ENCODE results near the gene APEX2. TPM values are rescaled to one million over a fixed set of nuclear protein-coding genes. Genes with fewer than 3 reads are reported as not detected.

The APEX2 gene
- total and polyA plus RNA-seq, 2 of the 4 experiments (the other 2 are of a cell fraction) = 3.4 to 16.5 TPM

GRCh38 chrX:54950730-54951375, 49.3 kb upstream of the APEX2 start:
- no CpG with 5 or more reads among the region's 8 CpGs for WGBS, 2 experiments (ENCODE audit: extremely low coverage in 2 of 2, insufficient read length in 1 of 2)
- Histone ChIP-seq H3K36me3 (ENCODE audit: control insufficient read depth, insufficient read depth, low read length) (no peaks in the 10 kb centered on the region), H3K79me1 (ENCODE audit: low read depth in 1 of 2, low read length in 2 of 2) (no peaks in the 10 kb centered on the region), H3K18ac (ENCODE audit: low read depth, low read length) (no peak overlapping the region), H2BK5ac (ENCODE audit: low read depth, low read length, poor library complexity, severe bottlenecking) (no peak overlapping the region), H2AK5ac (ENCODE audit: low read depth, low read length) (no peak overlapping the region), H4K5ac (ENCODE audit: low read depth, low read length) (no peak overlapping the region), H3K4me1 (ENCODE audit: control insufficient read depth, insufficient read depth, low read length) (no peaks in the 10 kb centered on the region), H3K4ac (ENCODE audit: low read depth, low read length) (no peak overlapping the region), H3K27ac (ENCODE audit: insufficient read depth, low read length) (no peak overlapping the region), H4K91ac (ENCODE audit: insufficient read depth, low read depth, low read length) (no peak overlapping the region), H3K4me3 (ENCODE audit: insufficient read depth, low read depth, low read length) (no peak overlapping the region), H4K8ac (ENCODE audit: low read depth in 2 of 2, low read length in 2 of 2) (no peak overlapping the region), H3K56ac (ENCODE audit: extremely low read depth, insufficient read depth, low read length) (no peak overlapping the region), H2BK20ac (ENCODE audit: low read depth, low read length) (no peak overlapping the region), H2BK120ac (ENCODE audit: low read depth, low read length) (no peak overlapping the region), H3K27me3 (ENCODE audit: control insufficient read depth, insufficient read depth, low read length) (peaks cover 2% of the 10 kb centered on the region; the same call in 1 of the 2 replicates), H4K20me1 (ENCODE audit: insufficient read depth, low read length) (no peaks in the 10 kb centered on the region), H3K23ac (ENCODE audit: low read depth, low read length) (no peak overlapping the region), H3K9ac (ENCODE audit: low read depth, low read length) (no peak overlapping the region), H3K9me3 (ENCODE audit: control insufficient read depth, insufficient read depth, low read length) (no peaks in the 10 kb centered on the region), H2AK9ac (replicated peaks; ENCODE audit: low read depth, low read length, poor library complexity) (no peak overlapping the region), H3K14ac (replicated peaks; ENCODE audit: low read depth, low read length) (no peak overlapping the region), H2BK15ac (ENCODE audit: low read depth, low read length) (no peak overlapping the region), H2AFZ (replicated peaks; ENCODE audit: low read length, poor library complexity) (no peak overlapping the region), H3K4me2 (ENCODE audit: low read depth, low read length) (no peak overlapping the region), H3K9me1 (ENCODE audit: insufficient read depth, low read length) (no peaks in the 10 kb centered on the region)
- no peak for ATAC-seq (ENCODE audit: low read depth)
- intact Hi-C loops (cut with micrococcal nuclease) = no loop called here
- POLR2A ChIA-PET (ENCODE audit: unreplicated experiment) = no interaction called here
- dilution Hi-C loops (cut with HindIII; ENCODE audit: low sequenced_read_pairs, unreplicated experiment) = no loop called here
- TF ChIP-seq RAD21 (IDR thresholded peaks at IDR 0.05; ENCODE audit: low read length) (no peak), RCOR1 (IDR thresholded peaks at IDR 0.05; ENCODE audit: insufficient replicate concordance, low read length) (no peak), ELK1 (IDR thresholded peaks at IDR 0.05; ENCODE audit: borderline replicate concordance, low read depth, low read length) (no peak), POLR2A (IDR thresholded peaks at IDR 0.05; ENCODE audit: low read depth, low read length) (no peak), RFX5 (IDR thresholded peaks at IDR 0.05; ENCODE audit: low read depth, low read length) (no peak), MXI1 (IDR thresholded peaks at IDR 0.05; ENCODE audit: borderline replicate concordance, low read depth, low read length) (no peak), MAZ (IDR thresholded peaks at IDR 0.05; ENCODE audit: borderline replicate concordance, low read depth, low read length) (no peak), BHLHE40 (IDR thresholded peaks at IDR 0.05; ENCODE audit: low read depth, low read length) (no peak), CHD1 (IDR thresholded peaks at IDR 0.05; ENCODE audit: low read depth, low read length) (no peak), MAFK (IDR thresholded peaks at IDR 0.05; ENCODE audit: low read depth, low read length) (no peak), CEBPB (IDR thresholded peaks at IDR 0.05; ENCODE audit: low read depth, low read length) (no peak), USF2 (IDR thresholded peaks at IDR 0.05; ENCODE audit: low read depth, low read length) (no peak), NFE2L2 (IDR thresholded peaks at IDR 0.05; ENCODE audit: low read depth, low read length) (no peak), FOS (IDR thresholded peaks at IDR 0.05; ENCODE audit: low read depth, low read length) (no peak), SMC3 (IDR thresholded peaks at IDR 0.05; ENCODE audit: low read depth, low read length) (no peak)
- TF ChIP-seq, protein P1, sequence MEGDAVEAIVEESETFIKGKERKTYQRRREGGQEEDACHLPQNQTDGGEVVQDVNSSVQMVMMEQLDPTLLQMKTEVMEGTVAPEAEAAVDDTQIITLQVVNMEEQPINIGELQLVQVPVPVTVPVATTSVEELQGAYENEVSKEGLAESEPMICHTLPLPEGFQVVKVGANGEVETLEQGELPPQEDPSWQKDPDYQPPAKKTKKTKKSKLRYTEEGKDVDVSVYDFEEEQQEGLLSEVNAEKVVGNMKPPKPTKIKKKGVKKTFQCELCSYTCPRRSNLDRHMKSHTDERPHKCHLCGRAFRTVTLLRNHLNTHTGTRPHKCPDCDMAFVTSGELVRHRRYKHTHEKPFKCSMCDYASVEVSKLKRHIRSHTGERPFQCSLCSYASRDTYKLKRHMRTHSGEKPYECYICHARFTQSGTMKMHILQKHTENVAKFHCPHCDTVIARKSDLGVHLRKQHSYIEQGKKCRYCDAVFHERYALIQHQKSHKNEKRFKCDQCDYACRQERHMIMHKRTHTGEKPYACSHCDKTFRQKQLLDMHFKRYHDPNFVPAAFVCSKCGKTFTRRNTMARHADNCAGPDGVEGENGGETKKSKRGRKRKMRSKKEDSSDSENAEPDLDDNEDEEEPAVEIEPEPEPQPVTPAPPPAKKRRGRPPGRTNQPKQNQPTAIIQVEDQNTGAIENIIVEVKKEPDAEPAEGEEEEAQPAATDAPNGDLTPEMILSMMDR (conservative IDR thresholded peaks at IDR 0.05; ENCODE audit: low read depth, low read length) = no peak
- in situ Hi-C loops (cut with MboI; ENCODE audit: low sequenced_read_pairs) = loop anchor here (10.0 kb wide), 2 partner anchors 56 to 64 kb away; no protein-coding TSS in a partner anchor
- no TSS peak for BruUV-seq (replicated peaks)
- CTCF ChIA-PET = no interaction called here
- DNase-seq = no peak
